Osteocyte (in vitro differentiated cells): ENCODE results near the gene ORM1. TPM values are rescaled to one million over a fixed set of nuclear protein-coding genes. Genes with fewer than 3 reads are reported as not detected.
"Not testable (repeated sequence)": the region's sequence is repeated elsewhere in the genome, so short reads cannot be mapped to it uniquely, and the experiment has no call there.

Experiments
- DNase-seq: peaks from one replicate; pipeline ENCODE4 v3.0.0; 2021; ENCODE audit warnings: mixed read lengths; ENCODE audit not compliant: unreplicated experiment; ENCODE audit errors: extremely low spot score
- H3K27ac Mint-ChIP-seq: one replicate; pipeline ENCODE4 v1.8.0; 2021; ENCODE audit warnings: mild to moderate bottlenecking, mixed read lengths; ENCODE audit not compliant: unreplicated experiment
- H3K27me3 Mint-ChIP-seq: one replicate; pipeline ENCODE4 v1.8.0; 2021; ENCODE audit warnings: mixed read lengths; ENCODE audit not compliant: unreplicated experiment
- H3K36me3 Mint-ChIP-seq: one replicate; pipeline ENCODE4 v1.8.0; 2021; ENCODE audit warnings: mixed read lengths; ENCODE audit not compliant: unreplicated experiment
- H3K4me1 Mint-ChIP-seq: one replicate; pipeline ENCODE4 v1.8.0; 2021; ENCODE audit warnings: mixed read lengths; ENCODE audit not compliant: unreplicated experiment
- H3K4me3 Mint-ChIP-seq: one replicate; pipeline ENCODE4 v1.8.0; 2021; ENCODE audit warnings: mild to moderate bottlenecking, moderate library complexity, mixed read lengths; ENCODE audit not compliant: unreplicated experiment
- H3K9me3 Mint-ChIP-seq: one replicate; pipeline ENCODE4 v1.8.0; 2021; ENCODE audit warnings: mixed read lengths; ENCODE audit not compliant: unreplicated experiment
- CTCF ChIP-seq: fragments of 200-600 bp; sonication (generic); IDR thresholded peaks from 2 replicates; pipeline ENCODE4 v1.5.0; 2021; ENCODE audit warnings: antibody characterized with exemption, mild to moderate bottlenecking, moderate library complexity
- total RNA-seq: library from RNA; stranded (reverse); gene quantifications from 2 replicates; pipeline ENCODE4 v1.2.1, GENCODE V29; 2021

Gene ORM1
- total RNA-seq, 1 donor from 2014 or later: not detected

- H3K4me3 Mint-ChIP-seq, H3K9me3 Mint-ChIP-seq, H3K27me3 Mint-ChIP-seq, H3K27ac Mint-ChIP-seq, H3K4me1 Mint-ChIP-seq, H3K36me3 Mint-ChIP-seq, DNase-seq: not testable (repeated sequence)
Observed at GRCh38 chr9:114329625-114330022, 6.7 kb downstream of the ORM1 start, which contains the start of gene ORM2. Gene ORM2, plus strand, starts transcription at chr9:114329869. Its CDS starts 36 bp downstream, at chr9:114329905.

GRCh38 chr9:114330636-114331035, 7.7 kb downstream of the ORM1 start:
- DNase-seq: no peak
- Mint-ChIP-seq H3K27me3 (no peaks in the 10 kb centered on the region), H3K36me3 (peaks cover 3% of the 10 kb centered on the region), H3K4me1 (no peaks in the 10 kb centered on the region), H3K4me3 (no peak overlapping the region), H3K9me3 (no peaks in the 10 kb centered on the region), H3K27ac (no peak overlapping the region)
- TF ChIP-seq CTCF: no peak

DNA sequence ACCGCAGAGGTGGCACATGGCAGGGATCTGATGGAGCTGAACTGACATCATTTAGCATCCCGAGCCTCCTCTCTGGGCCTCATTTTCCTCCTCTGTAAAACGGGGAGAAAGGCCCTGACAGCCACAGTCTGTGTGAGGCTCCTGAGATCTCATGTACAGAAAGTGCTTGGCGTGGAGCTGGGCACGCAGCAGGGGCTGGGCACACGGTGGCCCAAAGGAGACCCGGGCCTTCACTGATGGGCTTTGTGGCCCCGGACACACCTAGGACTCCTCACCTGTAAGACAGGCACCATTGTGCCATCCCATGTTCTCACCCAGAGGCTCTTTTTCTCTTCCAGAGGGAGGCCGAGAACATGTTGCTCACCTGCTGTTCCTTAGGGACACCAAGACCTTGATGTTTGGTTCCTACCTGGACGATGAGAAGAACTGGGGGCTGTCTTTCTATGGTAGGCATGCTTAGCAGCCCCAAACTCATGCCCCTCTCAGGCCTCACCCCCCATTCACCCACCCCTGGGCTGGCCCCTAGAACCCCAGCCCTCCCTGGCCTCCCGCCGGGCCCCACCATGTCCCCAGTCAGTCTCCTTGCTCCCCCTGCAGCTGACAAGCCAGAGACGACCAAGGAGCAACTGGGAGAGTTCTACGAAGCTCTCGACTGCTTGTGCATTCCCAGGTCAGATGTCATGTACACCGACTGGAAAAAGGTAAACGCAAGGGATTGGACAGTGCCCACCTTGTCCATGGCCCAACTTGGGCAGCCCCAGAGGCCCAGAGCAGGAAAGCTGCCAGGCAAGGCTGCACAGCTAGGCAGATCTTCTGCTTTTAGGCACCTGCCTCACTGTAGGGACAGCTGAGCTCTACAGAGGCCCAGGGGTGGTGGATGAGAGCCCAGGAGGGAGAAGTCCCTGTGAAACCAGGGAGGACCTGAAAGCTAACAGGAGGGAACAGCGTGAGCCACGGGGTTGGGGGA, 8.6 kb downstream of the ORM1 start:
- H3K27me3 Mint-ChIP-seq, H3K4me1 Mint-ChIP-seq, DNase-seq, H3K4me3 Mint-ChIP-seq, H3K36me3 Mint-ChIP-seq, H3K27ac Mint-ChIP-seq, H3K9me3 Mint-ChIP-seq: not testable (repeated sequence)

DNA sequence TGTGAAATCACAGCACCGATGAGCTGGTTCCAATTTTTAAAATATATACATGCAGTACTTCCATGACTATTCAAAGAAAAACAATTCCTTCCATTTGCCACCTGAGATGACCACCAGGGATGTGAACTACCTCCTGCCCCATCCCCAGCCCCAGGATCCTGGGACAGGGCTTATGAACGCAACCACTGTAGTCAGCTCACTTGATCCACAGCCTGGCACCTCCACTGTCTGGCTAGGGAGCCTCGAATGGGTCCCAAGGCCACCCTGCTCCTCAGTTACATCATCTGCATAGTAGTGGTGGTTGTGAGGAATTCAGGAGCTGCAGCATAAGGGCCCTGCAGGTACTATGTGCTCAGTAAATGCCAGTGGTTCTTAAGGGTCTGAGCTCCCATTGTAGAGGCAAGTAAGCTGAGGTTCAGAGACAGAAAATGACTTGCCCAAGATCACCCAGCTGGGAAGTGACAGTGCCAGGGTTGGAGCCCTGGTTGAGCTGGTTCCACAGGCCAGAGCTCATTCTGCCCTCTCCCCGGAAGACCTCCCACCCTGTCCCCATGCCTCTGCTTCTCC, 9.7 kb downstream of the ORM1 start:
- not testable (repeated sequence) for H3K4me3 Mint-ChIP-seq, H3K27me3 Mint-ChIP-seq, DNase-seq, H3K27ac Mint-ChIP-seq, H3K9me3 Mint-ChIP-seq, H3K4me1 Mint-ChIP-seq
- peaks cover 15% of the 10 kb centered on the region for H3K36me3 Mint-ChIP-seq

DNA sequence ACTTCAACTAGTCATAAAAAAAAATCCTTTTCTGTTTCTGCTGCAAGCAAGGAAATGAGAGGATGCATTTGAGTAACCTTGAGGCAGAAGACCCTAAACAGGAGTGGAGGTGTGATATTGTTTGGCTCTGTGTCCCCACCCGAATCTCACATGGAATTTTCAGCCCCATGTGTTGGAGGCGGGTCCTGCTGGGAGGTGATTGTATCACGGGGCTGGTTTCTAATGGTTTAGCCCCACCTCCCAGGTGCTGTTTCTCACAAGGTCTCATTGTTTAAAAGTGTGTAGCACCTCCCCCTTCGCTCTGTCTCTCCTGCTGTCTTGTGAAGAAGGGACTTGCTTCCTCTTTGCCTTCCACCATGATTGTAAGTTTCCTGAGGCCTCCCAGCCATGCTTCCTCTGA, 10.8 kb downstream of the ORM1 start:
- not testable (repeated sequence) for H3K9me3 Mint-ChIP-seq, DNase-seq, H3K4me3 Mint-ChIP-seq, H3K27me3 Mint-ChIP-seq, H3K27ac Mint-ChIP-seq, H3K4me1 Mint-ChIP-seq
- peaks cover 18% of the 10 kb centered on the region for H3K36me3 Mint-ChIP-seq

- H3K4me1 Mint-ChIP-seq: no peaks in the 10 kb centered on the region
- no peaks in the 10 kb centered on the region for H3K27me3 Mint-ChIP-seq
- H3K9me3 Mint-ChIP-seq: no peaks in the 10 kb centered on the region
- no peak overlapping the region for H3K27ac Mint-ChIP-seq
- H3K4me3 Mint-ChIP-seq: no peak overlapping the region
- no peak for TF ChIP-seq CTCF
- no peak for DNase-seq
- H3K36me3 Mint-ChIP-seq: peaks cover 23% of the 10 kb centered on the region
Observed at GRCh38 chr9:114334490-114334889, 11.6 kb downstream of the ORM1 start.

- Mint-ChIP-seq H3K4me1 (no peaks in the 10 kb centered on the region), H3K27ac (no peak overlapping the region), H3K9me3 (no peaks in the 10 kb centered on the region), H3K27me3 (no peaks in the 10 kb centered on the region), H3K36me3 (peaks cover 28% of the 10 kb centered on the region), H3K4me3 (no peak overlapping the region)
- TF ChIP-seq CTCF: no peak
- DNase-seq: no peak
Observed at GRCh38 chr9:114335745-114336144, 12.8 kb downstream of the ORM1 start.
